Measurements from ENCODE around the gene BLNK.

- no peak for TF ChIP-seq CTCF (IDR thresholded peaks at IDR 0.05)
- no peak for TF ChIP-seq POLR2A (IDR thresholded peaks at IDR 0.05)
These were observed 28.1 kb downstream of the BLNK start for GRCh38 chr10:96243296-96243695.
